ENCODE data around the gene KIAA1958.

DNA sequence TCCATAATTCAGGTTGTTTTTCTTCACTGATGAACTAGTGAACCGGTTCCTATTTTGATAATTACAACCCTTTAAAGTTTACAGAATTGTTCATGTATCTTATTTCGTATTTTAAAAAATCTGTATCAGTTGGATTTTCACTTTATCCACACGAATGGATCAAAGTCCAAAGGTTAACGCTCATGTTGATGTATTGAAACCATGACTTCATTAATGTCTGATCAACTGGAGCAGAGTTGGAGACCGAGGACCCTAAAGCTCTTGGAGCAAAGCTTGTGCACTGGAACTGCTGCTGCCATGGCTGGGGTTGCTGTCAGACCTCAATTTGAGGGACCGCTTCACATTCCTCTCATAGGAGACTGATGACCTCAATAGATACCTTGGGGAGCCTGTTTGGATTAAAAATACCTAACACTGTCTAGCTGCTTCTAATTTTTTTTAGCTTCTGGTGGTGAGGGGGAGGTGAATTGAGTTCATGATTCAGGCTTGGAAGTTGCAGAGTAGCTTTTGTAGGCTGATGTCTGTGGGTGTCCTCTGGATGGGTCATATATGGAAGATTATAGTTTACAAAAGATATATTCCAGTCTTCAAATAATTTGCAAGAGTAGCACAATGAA, 45.1 kb downstream of the KIAA1958 start:
- TF ChIP-seq CTCF (IDR thresholded peaks at IDR 0.05), result no peak
- no peak for TF ChIP-seq POLR2AphosphoS5 (IDR thresholded peaks at IDR 0.05)
- no peak for TF ChIP-seq POLR2A (IDR thresholded peaks at IDR 0.05)

Measured in breast epithelium (tissue), 3 donors.